RWPE2 (cell line): Measurements from ENCODE around the gene PIK3R3.

Experiments used
- ATAC-seq: fragments of 200-7000 bp; cut with Tn5 transposase; 3 replicates; pipeline ENCODE4 v1.9.1; 2021; ENCODE audit warnings: low read depth
- DNase-seq: peaks from one replicate; pipeline ENCODE4 v3.0.0-alpha.2; 2020; ENCODE audit warnings: low spot score
- H3K27ac ChIP-seq: fragments of 450-650 bp; 2 replicates; pipeline ENCODE4 v1.5.1; 2017; ENCODE audit warnings: mild to moderate bottlenecking; ENCODE audit not compliant: poor library complexity, severe bottlenecking
- H3K27me3 ChIP-seq: fragments of 250-450 bp; sonication (Bioruptor Pico); 2 replicates; pipeline ENCODE4 v1.5.1; 2021; ENCODE audit warnings: mild to moderate bottlenecking, moderate library complexity; ENCODE audit not compliant: insufficient read depth, poor library complexity, severe bottlenecking
- H3K36me3 ChIP-seq: fragments of 250-450 bp; sonication (Bioruptor Pico); 2 replicates; pipeline ENCODE4 v1.5.1; 2020; ENCODE audit warnings: low read depth, mild to moderate bottlenecking, moderate library complexity
- H3K4me1 ChIP-seq: fragments of 250-450 bp; sonication (Bioruptor Pico); 2 replicates; pipeline ENCODE4 v1.5.1; 2021; ENCODE audit warnings: mild to moderate bottlenecking, moderate library complexity; ENCODE audit not compliant: insufficient read depth, poor library complexity, severe bottlenecking
- H3K4me3 ChIP-seq: fragments of 250-450 bp; sonication (Bioruptor Pico); 2 replicates; pipeline ENCODE4 v1.5.1; 2021; ENCODE audit warnings: mild to moderate bottlenecking, moderate library complexity; ENCODE audit not compliant: severe bottlenecking
- H3K9me3 ChIP-seq: fragments of 250-450 bp; sonication (Bioruptor Pico); 2 replicates; pipeline ENCODE4 v1.5.1; 2021; ENCODE audit warnings: mild to moderate bottlenecking, moderate library complexity; ENCODE audit not compliant: severe bottlenecking
- CTCF ChIP-seq: fragments of 450-650 bp; IDR thresholded peaks from one replicate; pipeline ENCODE4 v1.5.1; 2017; ENCODE audit warnings: mild to moderate bottlenecking, moderate library complexity; ENCODE audit not compliant: poor library complexity, severe bottlenecking

PIK3R3 gene

DNA sequence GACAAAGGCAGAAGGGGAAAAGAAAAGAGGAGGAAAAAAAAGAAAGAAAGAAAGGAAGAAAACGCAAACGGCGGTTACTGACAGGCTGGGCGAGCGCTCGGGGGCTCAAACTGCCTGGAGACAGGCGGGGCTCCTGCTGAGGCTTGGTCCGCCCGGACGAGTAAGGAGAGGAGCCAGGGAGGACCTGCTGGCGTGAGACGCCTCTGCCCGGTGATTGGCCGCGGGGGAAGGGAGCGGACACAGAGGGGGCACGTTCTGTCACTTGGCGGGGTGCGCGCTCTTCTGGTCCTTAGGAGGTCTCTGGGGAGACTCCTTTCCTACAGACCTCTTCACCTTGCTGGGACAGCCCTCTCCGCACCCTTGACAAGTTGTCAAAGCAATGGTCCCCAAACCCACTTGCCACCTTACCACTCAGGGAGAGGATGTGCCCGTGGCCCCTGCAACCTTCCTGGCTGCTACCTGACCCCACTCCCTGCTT, 791 bp upstream of the PIK3R3 start:
- Histone ChIP-seq H3K9me3 (no peaks in the 10 kb centered on the region), H3K36me3 (no peaks in the 10 kb centered on the region), H3K4me3 (peak overlapping the region; percentile 46), H3K4me1 (peaks cover 32% of the 10 kb centered on the region), H3K27ac (peak overlapping the region; percentile 79), H3K27me3 (no peaks in the 10 kb centered on the region)
- DNase-seq (no peak), ATAC-seq (peak; percentile 30)
- no peak for TF ChIP-seq CTCF

GRCh38 chr1:46131712-46132528, 509 bp downstream of the PIK3R3 start:
- H3K36me3 ChIP-seq, result 0 out of 2 replicates have a peak, but pooled peaks cover 3% of the 10 kb centered on the region
- DNase-seq (no peak), ATAC-seq (no peak)
- no peaks in the 10 kb centered on the region for H3K9me3 ChIP-seq
- H3K27me3 ChIP-seq, result no peaks in the 10 kb centered on the region
- peak overlapping the region; percentile 46 for H3K4me3 ChIP-seq
- peaks cover 38% of the 10 kb centered on the region for H3K4me1 ChIP-seq
- peak overlapping the region; percentile 79 for H3K27ac ChIP-seq
- no peak for TF ChIP-seq CTCF

- Histone ChIP-seq H3K9me3 (no peaks in the 10 kb centered on the region), H3K4me3 (peak overlapping the region; percentile 46), H3K36me3 (0 out of 2 replicates have a peak, but pooled peaks cover 3% of the 10 kb centered on the region), H3K27ac (peak overlapping the region; percentile 79), H3K27me3 (no peaks in the 10 kb centered on the region), H3K4me1 (peaks cover 38% of the 10 kb centered on the region)
- ATAC-seq, result no peak
- TF ChIP-seq CTCF, result no peak
- no peak for DNase-seq
Observed at GRCh38 chr1:46131093-46131492, 1.3 kb downstream of the PIK3R3 start.

DNA sequence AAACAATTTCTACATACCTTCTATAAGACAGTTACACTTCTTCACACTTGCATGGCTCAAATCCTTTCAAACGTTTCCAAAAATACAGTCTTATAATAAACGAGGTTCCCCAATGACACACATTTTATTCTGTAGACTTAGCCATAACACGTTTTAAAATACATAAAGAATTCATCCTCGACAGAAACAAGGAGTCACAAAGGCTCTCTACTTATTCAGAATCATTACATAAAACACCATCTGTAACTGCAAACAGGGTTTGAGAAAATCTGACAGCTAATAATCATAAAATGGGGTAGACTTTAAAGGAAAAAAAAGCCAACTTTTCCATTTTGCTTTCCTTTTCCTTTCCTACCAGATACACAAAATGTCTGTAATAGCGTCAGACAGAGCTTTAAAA, 1.8 kb downstream of the PIK3R3 start:
- no peaks in the 10 kb centered on the region for H3K9me3 ChIP-seq
- peak overlapping the region; percentile 79 for H3K27ac ChIP-seq
- H3K27me3 ChIP-seq, result no peaks in the 10 kb centered on the region
- DNase-seq (no peak), ATAC-seq (no peak)
- H3K4me1 ChIP-seq, result peaks cover 38% of the 10 kb centered on the region
- H3K36me3 ChIP-seq, result 0 out of 2 replicates have a peak, but pooled peaks cover 3% of the 10 kb centered on the region
- H3K4me3 ChIP-seq, result peak overlapping the region; percentile 46
- no peak for TF ChIP-seq CTCF

GRCh38 chr1:46130121-46130520, 2.3 kb downstream of the PIK3R3 start:
- no peak for ATAC-seq

More at GRCh38 chr1:46130121-46130520, 2.3 kb downstream of the PIK3R3 start:
- no peaks in the 10 kb centered on the region for H3K9me3 ChIP-seq
- 0 out of 2 replicates have a peak, but pooled peaks cover 3% of the 10 kb centered on the region for H3K36me3 ChIP-seq
- TF ChIP-seq CTCF, result peak; percentile 26
- H3K4me3 ChIP-seq, result peak overlapping the region; percentile 46
- no peak for DNase-seq
- H3K27ac ChIP-seq, result peak overlapping the region; percentile 79
- peaks cover 33% of the 10 kb centered on the region for H3K4me1 ChIP-seq
- no peaks in the 10 kb centered on the region for H3K27me3 ChIP-seq
